Thymus (tissue), 11 donors: ENCODE data around the gene GPC3. TPM values are rescaled to one million over a fixed set of nuclear protein-coding genes. Genes with fewer than 3 reads are reported as not detected.
A peak's percentile ranks its signal among the peaks of the same experiment; 100 is the strongest.
"Not testable (repeated sequence)": the region's sequence is repeated elsewhere in the genome, so short reads cannot be mapped to it uniquely, and the experiment has no call there.

Experiments
- DNase-seq, 9 donors: peaks; one replicate each; pipeline ENCODE4 v3.0.0-alpha.2; 2013; ENCODE audit warnings: low spot score in 9 of 9, low read depth in 6 of 9, missing footprints in 1 of 9
- H3K27ac ChIP-seq, 2 donors: one replicate each; pipeline ENCODE4 v1.5.1; 2013; ENCODE audit warnings: control low read depth in 1 of 2, low read depth in 1 of 2, low read length in 1 of 2, mild to moderate bottlenecking in 1 of 2, moderate library complexity in 1 of 2
- H3K27me3 ChIP-seq, 2 donors: one replicate each; pipeline ENCODE4 v1.5.1; 2013; ENCODE audit warnings: low read length in 1 of 2; ENCODE audit not compliant: control insufficient read depth in 2 of 2, insufficient read depth in 1 of 2
- H3K36me3 ChIP-seq, 2 donors: one replicate each; pipeline ENCODE4 v1.5.1; 2013; ENCODE audit warnings: low read length in 1 of 2, mild to moderate bottlenecking in 1 of 2, moderate library complexity in 1 of 2; ENCODE audit not compliant: control insufficient read depth in 2 of 2, insufficient read depth in 2 of 2
- H3K4me1 ChIP-seq, 2 donors: one replicate each; pipeline ENCODE4 v1.5.1; 2013; ENCODE audit warnings: low read length in 2 of 2; ENCODE audit not compliant: control insufficient read depth in 2 of 2, insufficient read depth in 2 of 2
- H3K4me3 ChIP-seq, 2 donors: one replicate each; pipeline ENCODE4 v1.5.1; 2013; ENCODE audit warnings: low read length in 2 of 2, control low read depth in 1 of 2, mild to moderate bottlenecking in 1 of 2
- H3K9me3 ChIP-seq, 2 donors: one replicate each; pipeline ENCODE4 v1.5.1; 2013; ENCODE audit warnings: low read length in 1 of 2, mild to moderate bottlenecking in 1 of 2; ENCODE audit not compliant: control insufficient read depth in 2 of 2, insufficient read depth in 1 of 2
- WGBS: extraction: QIAGEN DNeasy Blood & Tissue Kit; methylation state at CpG from one replicate; pipeline ENCODE4 v1.1.7; 2013; 5-methylcytosine and 5-hydroxymethylcytosine counted together
- polyA plus RNA-seq: library from polyadenylated mRNA; stranded (reverse); fragments of 200-250 nt; gene quantifications from one replicate; pipeline ENCODE4 v1.2.3, GENCODE V29; 2013
- total RNA-seq: library from RNA; stranded (reverse); fragments of 120-200 nt; gene quantifications from one replicate; pipeline ENCODE4 v1.2.4, GENCODE V29; 2013
- donor health status: healthy.

GPC3 gene
- total and polyA plus RNA-seq, 2 donors, result 3.1 to 26.2 TPM

GRCh38 chrX:133909888-133910287 is 75.5 kb downstream of the GPC3 start:
- no peak overlapping the region for H3K27ac ChIP-seq
- H3K27me3 ChIP-seq, result no peaks in the 10 kb centered on the region
- H3K36me3 ChIP-seq, result no peaks in the 10 kb centered on the region
- DNase-seq, result no peak
- no peaks in the 10 kb centered on the region for H3K4me1 ChIP-seq
- no peaks in the 10 kb centered on the region for H3K9me3 ChIP-seq
- H3K4me3 ChIP-seq, result no peak overlapping the region

- Histone ChIP-seq H3K4me1 (no peaks in the 10 kb centered on the region), H3K4me3 (no peak overlapping the region), H3K9me3 (no peaks in the 10 kb centered on the region), H3K27ac (no peak overlapping the region), H3K36me3 (no peaks in the 10 kb centered on the region), H3K27me3 (no peaks in the 10 kb centered on the region)
- 95% methylated on average over 3 of the region's 3 CpGs for WGBS
- DNase-seq, result no peak
Measured at GRCh38 chrX:133908223-133908955, 77.0 kb downstream of the GPC3 start.

GRCh38 chrX:133907606-133908005 is 77.8 kb downstream of the GPC3 start:
- Histone ChIP-seq H3K27me3 (no peaks in the 10 kb centered on the region), H3K4me3 (no peak overlapping the region), H3K4me1 (no peaks in the 10 kb centered on the region), H3K36me3 (no peaks in the 10 kb centered on the region), H3K27ac (no peak overlapping the region), H3K9me3 (no peaks in the 10 kb centered on the region)
- no peak for DNase-seq
- WGBS, result 97% methylated on average over 2 of the region's 2 CpGs

DNA sequence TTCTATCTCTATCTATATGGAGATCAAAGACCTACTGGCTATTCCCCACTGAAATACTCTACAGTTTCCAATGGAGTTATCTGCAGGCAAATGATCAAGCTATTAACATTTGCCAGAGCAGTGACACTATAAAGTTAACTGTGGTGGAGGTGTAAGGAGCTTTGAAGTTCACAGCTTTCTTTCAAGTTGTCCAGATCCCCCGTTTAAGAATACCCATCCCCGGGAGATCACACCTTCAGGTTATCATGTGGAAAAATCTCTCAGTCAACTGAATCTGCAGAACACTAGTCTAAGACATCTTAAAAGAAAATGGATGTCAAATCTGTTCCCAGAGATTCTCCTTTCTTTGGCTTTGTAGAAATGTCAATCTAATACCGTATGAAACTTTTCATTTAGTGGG is 80.1 kb downstream of the GPC3 start:
- Histone ChIP-seq H3K36me3 (no peaks in the 10 kb centered on the region), H3K27ac (no peak overlapping the region), H3K4me3 (no peak overlapping the region), H3K4me1 (no peaks in the 10 kb centered on the region), H3K9me3 (no peaks in the 10 kb centered on the region), H3K27me3 (no peaks in the 10 kb centered on the region)
- DNase-seq, result peak in 1 of 9 donors; percentile 4
- 39% methylated on average over 3 of the region's 3 CpGs for WGBS

DNA sequence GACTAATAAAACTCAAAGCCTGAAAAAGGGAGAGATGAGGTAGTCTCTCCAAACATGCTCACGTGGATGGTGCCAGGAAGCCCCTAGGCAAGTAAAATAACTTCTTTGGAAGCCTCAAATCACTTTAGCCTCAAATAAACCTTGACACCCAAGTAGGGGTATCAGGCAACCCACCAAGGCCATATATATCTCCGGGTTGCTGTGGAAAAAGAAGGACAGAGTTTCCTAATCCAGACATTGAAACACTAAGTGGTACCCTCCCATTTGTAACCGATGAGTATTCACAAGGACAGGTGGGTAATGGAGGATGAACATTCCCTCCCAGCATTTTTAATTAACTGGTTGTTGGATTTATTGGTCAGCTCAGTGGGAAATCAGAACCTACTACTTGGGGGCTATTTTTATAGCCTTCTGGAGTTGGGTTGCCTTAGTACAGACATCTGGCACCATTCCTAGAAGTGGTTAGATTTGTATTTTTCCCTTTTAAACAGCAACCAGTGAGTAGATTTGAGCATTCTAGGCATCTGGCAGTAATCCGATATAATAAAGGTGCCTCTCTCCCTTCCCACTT is 87.7 kb downstream of the GPC3 start:
- WGBS, result 93% methylated on average over 4 of the region's 4 CpGs
- Histone ChIP-seq H3K9me3 (no peaks in the 10 kb centered on the region), H3K36me3 (no peaks in the 10 kb centered on the region), H3K27me3 (no peaks in the 10 kb centered on the region), H3K27ac (no peak overlapping the region), H3K4me3 (no peak overlapping the region), H3K4me1 (no peaks in the 10 kb centered on the region)
- no peak for DNase-seq

DNA sequence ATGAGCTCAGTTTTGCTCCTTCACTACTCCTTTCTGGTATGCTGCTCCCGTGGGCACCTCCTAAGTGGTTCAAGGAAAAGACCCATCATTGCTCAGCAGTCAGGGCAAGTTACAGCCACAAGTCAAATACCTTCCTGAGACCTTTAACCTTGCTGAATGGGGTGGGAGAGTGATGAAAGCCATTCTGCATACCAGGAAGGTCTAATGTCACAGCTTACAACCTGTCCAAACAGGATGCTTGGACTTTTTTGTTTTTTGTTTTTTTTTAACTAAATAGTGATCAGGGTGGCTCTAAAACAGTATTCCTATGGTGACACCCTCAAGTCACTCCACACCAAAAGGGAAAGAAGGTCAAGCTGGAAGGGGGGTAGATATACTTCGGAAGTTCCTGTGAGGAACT is 93.1 kb downstream of the GPC3 start:
- WGBS, result 64% methylated on average over 2 of the region's 2 CpGs
- no peak for DNase-seq

GRCh38 chrX:133888984-133889383 is 96.4 kb downstream of the GPC3 start:
- no peak for DNase-seq
- no peaks in the 10 kb centered on the region for H3K9me3 ChIP-seq
- H3K27ac ChIP-seq, result no peak overlapping the region
- H3K36me3 ChIP-seq, result no peaks in the 10 kb centered on the region
- no peaks in the 10 kb centered on the region for H3K4me1 ChIP-seq
- H3K27me3 ChIP-seq, result no peaks in the 10 kb centered on the region
- 94% methylated on average over 1 of the region's 1 CpG for WGBS
- no peak overlapping the region for H3K4me3 ChIP-seq

More for the DNA sequence above, 93.1 kb downstream of the GPC3 start:
- Histone ChIP-seq H3K4me3 (no peak overlapping the region), H3K27ac (no peak overlapping the region), H3K36me3 (no peaks in the 10 kb centered on the region), H3K27me3 (no peaks in the 10 kb centered on the region), H3K9me3 (no peaks in the 10 kb centered on the region), H3K4me1 (no peaks in the 10 kb centered on the region)

GRCh38 chrX:133888084-133888483 is 97.3 kb downstream of the GPC3 start:
- not testable (repeated sequence) for H3K4me1 ChIP-seq, DNase-seq, H3K9me3 ChIP-seq, H3K27me3 ChIP-seq, H3K27ac ChIP-seq, H3K36me3 ChIP-seq, H3K4me3 ChIP-seq
- WGBS, result 95% methylated on average over 3 of the region's 3 CpGs

DNA sequence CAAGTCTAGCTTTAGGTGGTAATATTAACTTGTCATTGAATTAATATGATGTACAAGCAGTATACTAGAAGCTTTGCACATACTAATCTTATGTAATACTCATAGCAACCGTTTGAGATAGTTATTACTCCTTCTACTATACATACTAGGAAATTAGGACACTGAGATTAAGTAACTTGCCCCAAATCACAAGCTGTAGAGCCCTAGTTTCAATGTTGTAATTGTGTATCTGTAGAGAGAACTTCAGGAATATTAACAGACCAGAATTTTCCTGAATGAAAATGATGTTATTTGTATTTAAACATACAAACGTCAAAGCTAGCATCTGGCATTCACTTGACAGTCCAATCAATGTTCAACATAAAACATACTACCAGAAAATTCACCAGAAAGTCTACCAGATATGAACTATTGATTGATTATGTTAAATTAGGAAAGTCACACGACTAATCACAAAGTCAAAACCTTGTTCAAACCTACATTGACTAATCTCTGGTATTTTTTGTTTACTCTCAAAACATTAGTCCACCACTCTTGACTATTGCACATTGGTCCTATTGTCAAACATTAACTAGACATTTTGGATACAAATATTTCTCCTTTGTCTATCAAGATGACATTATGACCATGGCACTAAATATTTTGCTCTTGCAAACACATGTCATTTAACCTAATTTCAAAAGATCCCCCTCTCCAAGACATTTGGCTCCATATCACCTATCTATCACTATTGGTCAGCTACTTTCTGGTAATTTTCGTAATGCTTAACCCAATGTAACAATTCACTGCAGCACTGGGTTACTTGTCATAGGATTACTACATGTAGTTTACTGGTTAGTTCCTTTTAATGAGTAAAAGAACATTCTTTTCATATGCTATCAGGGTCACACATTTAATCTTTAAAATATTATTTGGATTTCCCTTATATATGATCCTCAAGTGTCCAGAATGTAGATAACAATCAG is 100.7 kb downstream of the GPC3 start:
- Histone ChIP-seq H3K27ac (no peak overlapping the region), H3K9me3 (no peaks in the 10 kb centered on the region), H3K4me1 (no peaks in the 10 kb centered on the region), H3K27me3 (no peaks in the 10 kb centered on the region), H3K4me3 (no peak overlapping the region), H3K36me3 (no peaks in the 10 kb centered on the region)
- WGBS, result 94% methylated on average over 4 of the region's 4 CpGs
- DNase-seq, result no peak
